Erythroblast (primary cell): Measurements from ENCODE around the gene BPI.

ENCODE experiments used
- GATA1 ChIP-seq: IDR thresholded peaks from 2 replicates; pipeline ENCODE4 v1.6.1; 2011; ENCODE audit warnings: low read depth, mild to moderate bottlenecking, control low read depth, low read length, moderate library complexity
- POLR2A ChIP-seq: IDR thresholded peaks from 2 replicates; pipeline ENCODE4 v1.6.1; 2011; ENCODE audit warnings: mild to moderate bottlenecking, low read length

DNA sequence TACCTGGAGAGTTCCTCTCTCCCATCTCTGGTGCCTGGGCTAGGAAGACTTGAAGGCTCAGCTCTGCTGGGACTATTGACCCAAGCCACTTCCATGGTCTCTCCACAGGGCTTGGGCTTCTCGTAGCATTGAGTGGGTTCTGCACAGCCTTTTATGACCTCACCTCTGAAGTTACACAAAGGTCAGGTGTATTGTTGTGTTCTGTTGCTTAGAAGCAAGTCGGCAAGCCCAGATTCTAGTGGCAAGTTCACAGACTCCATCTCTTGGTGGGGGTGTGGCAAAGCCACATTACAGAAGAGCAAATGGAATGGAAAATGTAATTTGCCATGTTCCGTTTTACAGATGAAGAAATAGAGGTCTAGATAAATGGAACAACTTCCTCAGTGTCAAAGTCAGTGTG is 13.5 kb downstream of the BPI start:
- TF ChIP-seq POLR2A, result no peak
- TF ChIP-seq GATA1, result no peak
